Subcutaneous adipose tissue (tissue), 4 donors: ENCODE measurements around the gene NCKAP5. TPM values are rescaled to one million over a fixed set of nuclear protein-coding genes. Genes with fewer than 3 reads are reported as not detected.

Source experiments
- CTCF ChIP-seq: fragments of 450-650 bp; IDR thresholded peaks from one replicate; pipeline ENCODE4 v1.5.1; 2016; ENCODE audit warnings: low read depth, mild to moderate bottlenecking, control low read depth, antibody characterized with exemption, moderate library complexity
- total RNA-seq, 4 donors: library from RNA; depleted of rRNA; stranded (reverse); fragments of >200 nt; gene quantifications; one replicate each; pipeline ENCODE4 v1.1.0, GENCODE V29; 2016

NCKAP5 gene
- total RNA-seq, 4 donors from 2014 or later, result 1.5 to 6.4 (median 3.8) TPM

- no peak for TF ChIP-seq CTCF
These were observed 794.1 kb downstream of the NCKAP5 start for GRCh38 chr2:132774189-132774588.

GRCh38 chr2:132773331-132773730 is 794.9 kb downstream of the NCKAP5 start:
- no peak for TF ChIP-seq CTCF

GRCh38 chr2:132772340-132772739 is 795.9 kb downstream of the NCKAP5 start:
- no peak for TF ChIP-seq CTCF

GRCh38 chr2:132766573-132766972 is 801.7 kb downstream of the NCKAP5 start:
- TF ChIP-seq CTCF, result no peak

- TF ChIP-seq CTCF, result no peak
These were observed 806.8 kb downstream of the NCKAP5 start for GRCh38 chr2:132761437-132761836.

GRCh38 chr2:132760971-132761370 is 807.3 kb downstream of the NCKAP5 start:
- TF ChIP-seq CTCF, result no peak

GRCh38 chr2:132760405-132760804 is 807.9 kb downstream of the NCKAP5 start:
- TF ChIP-seq CTCF, result no peak
